Astrocyte (in vitro differentiated cells and primary cell): ENCODE measurements around the gene SIGLEC15. TPM values are rescaled to one million over a fixed set of nuclear protein-coding genes. Genes with fewer than 3 reads are reported as not detected.

Experiments used
- DNase-seq: peaks from one replicate; pipeline ENCODE4 v3.0.0-alpha.2; 2010; ENCODE audit warnings: low read depth
- FAIRE-seq: peaks from 2 replicates; lab custom pipeline; 2011; peaks lifted over from hg19 to GRCh38; lab: Jason Lieb, UNC
- H2AFZ ChIP-seq: 2 replicates; pipeline ENCODE4 v1.6.0; 2012; ENCODE audit warnings: low read depth, low read length, inconsistent platforms
- H3K27ac ChIP-seq: 2 replicates; pipeline ENCODE4 v1.5.1; 2011; ENCODE audit warnings: low read depth, low read length, inconsistent platforms
- H3K27me3 ChIP-seq: 2 replicates; pipeline ENCODE4 v1.6.0; 2011; ENCODE audit warnings: low read length, inconsistent platforms; ENCODE audit not compliant: insufficient read depth
- H3K36me3 ChIP-seq: 2 replicates; pipeline ENCODE4 v1.5.1; 2011; ENCODE audit warnings: low read length, inconsistent platforms; ENCODE audit not compliant: insufficient read depth
- H3K4me1 ChIP-seq: 2 replicates; pipeline ENCODE4 v1.5.1; 2011; ENCODE audit warnings: low read length, inconsistent platforms; ENCODE audit not compliant: insufficient read depth
- H3K4me2 ChIP-seq: 2 replicates; pipeline ENCODE4 v1.6.0; 2012; ENCODE audit warnings: low read length, inconsistent platforms
- H3K4me3 ChIP-seq: 2 replicates; pipeline ENCODE4 v1.5.1; 2011; ENCODE audit warnings: low read depth, mild to moderate bottlenecking, low read length, inconsistent platforms; ENCODE audit not compliant: insufficient read depth
- H3K79me2 ChIP-seq: 2 replicates; pipeline ENCODE4 v1.6.0; 2012; ENCODE audit warnings: mild to moderate bottlenecking, low read length, inconsistent platforms; ENCODE audit not compliant: insufficient read depth
- H3K9ac ChIP-seq: 2 replicates; pipeline ENCODE4 v1.6.0; 2012; ENCODE audit warnings: mild to moderate bottlenecking, low read length, inconsistent platforms
- H3K9me3 ChIP-seq: 2 replicates; pipeline ENCODE4 v1.5.1; 2012; ENCODE audit warnings: low read depth, mild to moderate bottlenecking, low read length, inconsistent platforms; ENCODE audit not compliant: insufficient read depth
- H4K20me1 ChIP-seq: 2 replicates; pipeline ENCODE4 v1.6.0; 2012; ENCODE audit warnings: low read length, inconsistent platforms; ENCODE audit not compliant: insufficient read depth
- H3K27ac Mint-ChIP-seq: one replicate; pipeline ENCODE4 v1.8.0; 2021; ENCODE audit warnings: mild to moderate bottlenecking, mixed read lengths; ENCODE audit not compliant: unreplicated experiment
- H3K27me3 Mint-ChIP-seq: one replicate; pipeline ENCODE4 v1.8.0; 2021; ENCODE audit warnings: low read depth, mixed read lengths; ENCODE audit not compliant: unreplicated experiment
- H3K36me3 Mint-ChIP-seq: one replicate; pipeline ENCODE4 v1.8.0; 2021; ENCODE audit warnings: low read depth, mixed read lengths; ENCODE audit not compliant: unreplicated experiment
- H3K4me1 Mint-ChIP-seq: one replicate; pipeline ENCODE4 v1.8.0; 2021; ENCODE audit warnings: low read depth, mixed read lengths; ENCODE audit not compliant: unreplicated experiment
- H3K4me3 Mint-ChIP-seq: one replicate; pipeline ENCODE4 v1.8.0; 2021; ENCODE audit warnings: mild to moderate bottlenecking, moderate library complexity, mixed read lengths; ENCODE audit not compliant: unreplicated experiment
- H3K9me3 Mint-ChIP-seq: one replicate; pipeline ENCODE4 v1.8.0; 2021; ENCODE audit warnings: mild to moderate bottlenecking, mixed read lengths; ENCODE audit not compliant: unreplicated experiment
- CTCF ChIP-seq: IDR thresholded peaks from 2 replicates; pipeline ENCODE4 v1.5.1; 2011; ENCODE audit warnings: low read depth, mild to moderate bottlenecking, inconsistent platforms, low read length, moderate library complexity; ENCODE audit not compliant: insufficient read depth
- EZH2 ChIP-seq: IDR thresholded peaks from 2 replicates; pipeline ENCODE4 v1.6.1; 2012; ENCODE audit warnings: mild to moderate bottlenecking, low read length, inconsistent platforms; ENCODE audit not compliant: insufficient read depth
- total RNA-seq: library from RNA; stranded (reverse); gene quantifications from 2 replicates; pipeline ENCODE4 v1.2.1, GENCODE V29; 2021

The SIGLEC15 gene
- total RNA-seq, 1 donor from 2014 or later, result 0.27 TPM

- H3K36me3 ChIP-seq, result peaks cover 24% of the 10 kb centered on the region
Measured at GRCh38 chr18:45891806-45892205, 66.3 kb downstream of the SIGLEC15 start.

More at GRCh38 chr18:45891806-45892205, 66.3 kb downstream of the SIGLEC15 start:
- Mint-ChIP-seq H3K9me3 (no peaks in the 10 kb centered on the region), H3K4me3 (no peak overlapping the region), H3K27me3 (no peaks in the 10 kb centered on the region), H3K4me1 (no peaks in the 10 kb centered on the region), H3K27ac (no peak overlapping the region), H3K36me3 (peaks cover 7% of the 10 kb centered on the region)
- Histone ChIP-seq H3K4me2 (no peak overlapping the region), H3K27me3 (no peaks in the 10 kb centered on the region), H4K20me1 (no peaks in the 10 kb centered on the region), H3K79me2 (no peaks in the 10 kb centered on the region), H2AFZ (no peak overlapping the region), H3K4me1 (no peaks in the 10 kb centered on the region), H3K9ac (no peak overlapping the region), H3K4me3 (no peak overlapping the region), H3K27ac (no peak overlapping the region), H3K9me3 (no peaks in the 10 kb centered on the region)
- no peak for DNase-seq
- TF ChIP-seq CTCF, result no peak
- TF ChIP-seq EZH2, result no peak
- FAIRE-seq, result no peak

Other genes with a start within 250 kb of the SIGLEC15 start
- gene SLC14A2, start 210.2 kb upstream of the SIGLEC15 start, total RNA-seq, result not detected in 2 replicates
- gene SLC14A1, start 101.5 kb upstream of the SIGLEC15 start, total RNA-seq, result not detected in 2 replicates
- 24.0 and 29.0 TPM in 2 replicates for gene EPG5, start 141.7 kb downstream of the SIGLEC15 start, total RNA-seq
- 7.2 and 9.1 TPM in 2 replicates for gene PSTPIP2, start 246.6 kb downstream of the SIGLEC15 start, total RNA-seq